Renal cortical epithelial cell (primary cell): ENCODE measurements around the gene PACSIN2. TPM values are rescaled to one million over a fixed set of nuclear protein-coding genes. Genes with fewer than 3 reads are reported as not detected.
"Not testable (repeated sequence)": the region's sequence is repeated elsewhere in the genome, so short reads cannot be mapped to it uniquely, and the experiment has no call there.

ENCODE experiments used
- DNase-seq: peaks from one replicate; pipeline ENCODE4 v3.0.0-alpha.2; 2011; ENCODE audit warnings: low read depth
- total RNA-seq: library from RNA; depleted of rRNA; stranded (reverse); fragments of >200 nt; gene quantifications from 2 replicates; pipeline ENCODE4 v1.2.3, GENCODE V29; 2014

Gene PACSIN2
- total RNA-seq, 1 donor from 2014 or later: 129 TPM

GRCh38 chr22:42967005-42967404 is 47.9 kb downstream of the PACSIN2 start:
- DNase-seq: no peak

- no peak for DNase-seq
These were observed 48.5 kb downstream of the PACSIN2 start for GRCh38 chr22:42966497-42966896.

- peak; percentile 66 for DNase-seq
These were observed 49.8 kb downstream of the PACSIN2 start for GRCh38 chr22:42964994-42965699.

GRCh38 chr22:42963231-42963595 is 51.7 kb downstream of the PACSIN2 start:
- no peak for DNase-seq

GRCh38 chr22:42962295-42963230 is 52.4 kb downstream of the PACSIN2 start:
- peak; percentile 69 for DNase-seq

- DNase-seq: no peak
These were observed 53.1 kb downstream of the PACSIN2 start for GRCh38 chr22:42961810-42962209.

- DNase-seq: not testable (repeated sequence)
These were observed 53.6 kb downstream of the PACSIN2 start for GRCh38 chr22:42961400-42961690.

- no peak for DNase-seq
These were observed 54.2 kb downstream of the PACSIN2 start for GRCh38 chr22:42960531-42961399.

- peak; percentile 91 for DNase-seq
These were observed 55.1 kb downstream of the PACSIN2 start for GRCh38 chr22:42959576-42960509.

- DNase-seq: peak; percentile 22
These were observed 56.0 kb downstream of the PACSIN2 start for GRCh38 chr22:42958937-42959336.

- DNase-seq: no peak
These were observed 57.0 kb downstream of the PACSIN2 start for GRCh38 chr22:42957958-42958357.

- DNase-seq: no peak
These were observed 57.4 kb downstream of the PACSIN2 start for GRCh38 chr22:42957544-42957943.

- no peak for DNase-seq
These were observed 59.1 kb downstream of the PACSIN2 start for GRCh38 chr22:42955848-42956247.

GRCh38 chr22:42955087-42955635 is 59.8 kb downstream of the PACSIN2 start:
- DNase-seq: no peak

GRCh38 chr22:42953751-42954150 is 61.2 kb downstream of the PACSIN2 start:
- not testable (repeated sequence) for DNase-seq

GRCh38 chr22:42951093-42951710 is 63.7 kb downstream of the PACSIN2 start:
- no peak for DNase-seq

GRCh38 chr22:42950281-42950680 is 64.7 kb downstream of the PACSIN2 start:
- DNase-seq: no peak

GRCh38 chr22:42949159-42949558 is 65.8 kb downstream of the PACSIN2 start:
- DNase-seq: peak; percentile 68

GRCh38 chr22:42948294-42948693 is 66.7 kb downstream of the PACSIN2 start:
- no peak for DNase-seq
